ENCODE data around the gene ESR1.
A peak's percentile ranks its signal among the peaks of the same experiment; 100 is the strongest.
"Not testable (repeated sequence)": the region's sequence is repeated elsewhere in the genome, so short reads cannot be mapped to it uniquely, and the experiment has no call there.

Gene ESR1

DNA sequence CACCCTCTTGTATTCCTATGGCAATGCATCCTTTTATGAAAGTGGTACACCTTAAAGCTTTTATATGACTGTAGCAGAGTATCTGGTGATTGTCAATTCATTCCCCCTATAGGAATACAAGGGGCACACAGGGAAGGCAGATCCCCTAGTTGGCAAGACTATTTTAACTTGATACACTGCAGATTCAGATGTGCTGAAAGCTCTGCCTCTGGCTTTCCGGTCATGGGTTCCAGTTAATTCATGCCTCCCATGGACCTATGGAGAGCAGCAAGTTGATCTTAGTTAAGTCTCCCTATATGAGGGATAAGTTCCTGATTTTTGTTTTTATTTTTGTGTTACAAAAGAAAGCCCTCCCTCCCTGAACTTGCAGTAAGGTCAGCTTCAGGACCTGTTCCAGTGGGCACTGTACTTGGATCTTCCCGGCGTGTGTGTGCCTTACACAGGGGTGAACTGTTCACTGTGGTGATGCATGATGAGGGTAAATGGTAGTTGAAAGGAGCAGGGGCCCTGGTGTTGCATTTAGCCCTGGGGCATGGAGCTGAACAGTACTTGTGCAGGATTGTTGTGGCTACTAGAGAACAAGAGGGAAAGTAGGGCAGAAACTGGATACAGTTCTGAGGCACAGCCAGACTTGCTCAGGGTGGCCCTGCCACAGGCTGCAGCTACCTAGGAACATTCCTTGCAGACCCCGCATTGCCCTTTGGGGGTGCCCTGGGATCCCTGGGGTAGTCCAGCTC is 292.1 kb downstream of the ESR1 start:
- DNase-seq: no peak

DNA sequence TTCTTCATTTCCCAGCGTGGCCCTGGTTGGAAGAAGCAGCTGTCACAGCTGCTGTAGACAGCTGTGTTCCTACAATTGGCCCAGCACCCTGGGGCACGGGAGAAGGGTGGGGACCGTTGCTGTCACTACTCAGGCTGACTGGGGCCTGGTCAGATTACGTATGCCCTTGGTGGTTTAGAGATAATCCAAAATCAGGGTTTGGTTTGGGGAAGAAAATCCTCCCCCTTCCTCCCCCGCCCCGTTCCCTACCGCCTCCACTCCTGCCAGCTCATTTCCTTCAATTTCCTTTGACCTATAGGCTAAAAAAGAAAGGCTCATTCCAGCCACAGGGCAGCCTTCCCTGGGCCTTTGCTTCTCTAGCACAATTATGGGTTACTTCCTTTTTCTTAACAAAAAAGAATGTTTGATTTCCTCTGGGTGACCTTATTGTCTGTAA is 292.7 kb downstream of the ESR1 start:
- DNase-seq: no peak

DNA sequence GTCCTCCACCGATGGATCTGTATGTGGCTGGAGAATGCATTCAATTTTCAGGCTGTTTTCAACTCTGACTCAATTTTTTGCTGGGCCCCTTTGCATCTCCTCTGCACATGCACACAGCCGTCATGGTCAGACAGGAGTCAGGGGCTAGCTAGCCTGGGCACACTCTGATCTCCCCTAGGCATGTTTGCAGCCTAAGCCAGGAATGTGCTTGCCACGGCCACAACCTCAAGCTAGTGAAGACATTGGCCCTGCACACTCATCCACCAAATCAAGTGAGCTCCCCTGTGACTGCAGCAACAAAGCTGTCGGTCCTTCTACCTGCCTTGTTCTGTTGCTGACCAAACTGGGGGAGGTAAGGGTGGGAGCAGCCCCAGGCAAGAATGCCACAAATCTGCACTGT is 300.5 kb downstream of the ESR1 start:
- no peak for DNase-seq

DNA sequence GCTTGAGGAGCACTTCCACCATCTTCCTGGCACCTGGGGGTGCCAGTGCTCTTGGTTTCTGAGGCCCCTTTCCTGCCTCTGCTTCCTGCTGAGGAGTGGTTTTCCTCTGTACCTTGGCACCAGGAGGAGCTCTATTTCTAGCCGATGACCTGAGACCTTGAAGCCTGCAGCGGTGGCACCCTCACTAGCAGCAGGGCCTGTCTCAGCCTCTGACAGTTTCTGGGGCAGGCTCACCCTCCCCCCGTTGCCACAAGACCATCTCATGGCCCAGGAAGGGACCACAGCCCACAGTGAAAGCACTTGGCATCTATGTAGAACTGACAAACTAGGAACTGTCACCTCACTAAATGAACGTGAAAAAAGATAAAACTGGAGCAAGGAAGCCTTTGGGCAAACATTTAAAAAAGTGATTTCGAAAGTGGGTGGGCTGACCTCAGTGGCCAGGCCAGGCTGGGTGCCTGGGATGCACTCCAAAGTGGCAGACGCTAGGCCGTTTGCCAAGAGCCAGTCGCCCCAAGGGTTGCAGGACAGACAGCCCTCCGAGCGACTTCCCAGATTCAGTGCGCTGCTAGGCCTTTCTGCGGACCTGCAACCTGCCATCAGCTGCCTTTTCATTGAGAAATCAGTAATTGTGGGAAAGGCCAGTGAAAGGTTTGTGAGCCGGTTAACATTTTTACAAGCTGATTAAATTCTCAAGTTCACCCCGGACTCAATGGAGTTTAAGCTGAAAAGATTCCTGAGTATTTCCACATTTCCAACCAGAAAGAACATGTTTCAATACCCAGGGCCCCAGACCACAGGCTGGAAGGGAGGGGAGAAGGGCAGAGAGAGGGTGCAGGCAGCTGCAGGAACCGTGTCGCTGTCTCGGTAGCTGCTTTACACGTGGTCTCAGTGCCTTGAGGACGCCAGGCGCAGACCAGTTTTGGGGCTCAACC is 303.7 kb downstream of the ESR1 start:
- no peak for DNase-seq

DNA sequence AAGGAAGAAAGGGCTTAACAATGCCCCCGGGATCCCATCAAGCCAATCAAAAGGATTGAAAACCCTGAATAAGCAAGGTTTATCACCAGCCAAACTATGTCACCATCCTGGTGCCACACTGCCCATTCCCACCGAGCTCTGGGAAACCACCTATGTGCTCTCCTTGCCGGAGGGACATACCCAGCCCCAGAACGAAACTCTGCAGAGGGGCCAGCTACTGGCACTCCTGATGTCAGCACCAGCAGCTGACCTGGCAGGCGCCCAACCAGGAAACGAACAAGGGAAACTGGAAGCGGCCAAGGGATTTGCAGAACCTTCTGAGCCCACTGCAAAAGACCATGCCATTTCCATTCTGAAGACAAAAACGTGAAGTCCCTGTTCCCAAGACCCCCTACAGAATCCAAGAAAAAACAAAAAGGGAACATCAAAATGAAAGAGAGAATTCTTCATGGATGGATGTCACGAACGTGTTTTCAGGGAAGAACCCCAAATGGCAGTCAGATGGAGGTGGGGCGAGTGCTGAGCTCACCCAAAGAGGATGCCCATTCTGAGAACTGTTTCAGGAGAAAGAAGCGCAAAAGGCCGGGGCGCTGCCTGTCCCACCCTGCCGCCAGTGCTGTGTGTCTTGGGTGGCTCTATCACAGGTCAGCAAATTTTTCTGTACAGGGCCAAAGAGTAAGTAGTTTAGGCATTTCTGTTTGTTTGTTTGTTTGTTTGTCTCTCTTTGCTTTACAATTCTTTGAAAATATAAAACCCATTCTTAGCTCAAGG is 305.2 kb downstream of the ESR1 start:
- DNase-seq: no peak

DNA sequence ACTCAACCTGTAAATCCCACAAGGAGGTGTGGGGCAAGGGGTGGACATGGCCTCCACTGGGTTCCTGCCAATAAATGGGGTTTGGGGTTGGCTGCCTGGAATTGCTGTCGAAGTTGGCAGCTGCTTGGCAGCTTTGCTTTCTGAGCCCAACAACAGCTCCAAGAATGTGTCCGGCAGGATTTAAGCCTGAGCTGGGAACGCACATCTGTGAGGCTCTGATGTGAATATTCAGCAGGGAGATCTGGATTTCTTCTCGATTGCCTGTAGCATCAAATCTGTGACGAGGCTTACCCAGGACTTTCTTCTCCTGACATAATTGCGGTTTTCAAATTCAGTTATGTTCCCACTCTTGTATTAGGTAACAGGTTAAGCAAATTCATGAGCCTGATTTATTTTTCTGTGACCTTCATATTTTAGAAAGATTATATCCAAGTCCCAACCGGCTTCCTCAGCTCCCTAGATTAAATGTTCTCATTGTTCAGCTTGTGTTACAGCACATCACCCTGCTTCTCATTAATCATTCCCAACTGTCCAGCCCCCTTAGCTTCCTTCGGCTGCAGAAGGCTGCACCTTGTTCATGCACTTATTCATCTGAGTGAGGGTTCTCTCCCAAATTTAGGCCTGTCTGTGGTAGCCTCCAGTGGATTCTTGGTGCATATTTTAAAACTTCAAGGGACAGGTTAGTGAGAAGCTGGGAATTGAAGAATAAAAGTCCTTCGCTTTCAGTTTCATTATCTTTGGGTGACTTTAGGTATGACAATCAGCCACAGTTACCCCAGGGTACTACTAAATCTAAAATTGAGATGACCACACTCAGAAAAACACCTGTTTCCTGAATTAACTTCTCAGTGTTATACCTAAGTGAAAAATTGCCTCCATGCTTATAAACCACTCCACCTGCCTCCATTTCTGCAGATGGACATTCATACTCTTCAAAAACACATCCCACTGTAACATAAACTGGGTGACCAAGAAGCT is 310.0 kb downstream of the ESR1 start:
- DNase-seq: no peak

DNA sequence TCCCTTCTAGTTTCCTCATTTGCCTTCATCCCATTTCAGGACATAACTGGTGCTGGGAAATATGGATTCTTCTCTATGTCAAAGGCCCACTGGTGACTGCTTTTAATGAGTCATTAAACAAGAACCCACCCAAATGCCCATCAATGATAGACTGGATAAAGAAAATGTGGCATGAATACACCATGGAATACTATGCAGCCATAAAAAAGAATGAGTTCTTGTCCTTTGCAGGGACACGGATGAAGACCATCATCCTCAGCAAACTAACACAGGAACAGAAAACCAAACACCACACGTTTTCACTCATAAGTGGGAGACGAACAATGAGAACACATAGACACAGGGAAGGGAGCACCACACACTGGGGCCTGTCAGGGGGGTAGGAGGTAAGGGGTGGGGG is 310.7 kb downstream of the ESR1 start:
- no peak for DNase-seq

DNA sequence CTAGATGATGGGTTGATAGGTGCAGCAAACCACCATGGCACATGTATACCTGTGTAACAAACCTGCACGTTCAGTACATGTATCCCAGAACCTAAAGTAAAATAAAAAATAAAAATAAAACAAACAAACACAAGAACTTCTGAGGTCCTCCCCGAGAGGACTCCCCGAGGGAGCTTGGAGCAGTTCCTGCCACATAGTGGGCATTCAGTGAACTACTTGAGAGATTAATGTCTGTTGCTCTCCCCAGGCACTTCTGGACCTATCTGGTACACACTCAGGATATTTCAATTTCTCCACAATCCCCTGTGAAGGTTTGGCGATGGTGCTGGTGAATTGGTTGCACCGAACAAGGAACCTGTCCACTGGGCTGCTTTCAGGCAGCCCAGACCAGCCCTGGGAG is 311.2 kb downstream of the ESR1 start:
- no peak for DNase-seq

DNA sequence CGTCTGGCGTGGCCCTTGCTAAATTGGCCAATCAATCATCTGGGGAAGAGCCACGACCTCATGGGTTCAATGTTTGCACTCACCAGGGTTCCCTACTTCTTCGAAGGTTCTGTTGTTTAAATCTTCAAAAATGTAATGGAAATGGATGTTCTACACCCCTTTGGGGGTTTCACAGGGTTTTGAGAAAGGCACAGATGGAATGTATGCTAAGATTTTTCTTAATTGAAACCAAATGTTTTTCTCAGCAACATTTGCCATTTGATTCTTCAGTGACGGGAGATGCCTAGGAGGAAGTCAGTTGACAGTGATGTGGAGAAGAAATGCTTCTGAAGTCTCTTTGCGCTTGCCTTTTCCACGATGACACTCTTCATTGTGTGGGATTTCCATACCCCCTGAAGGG is 312.3 kb downstream of the ESR1 start:
- no peak for DNase-seq

DNA sequence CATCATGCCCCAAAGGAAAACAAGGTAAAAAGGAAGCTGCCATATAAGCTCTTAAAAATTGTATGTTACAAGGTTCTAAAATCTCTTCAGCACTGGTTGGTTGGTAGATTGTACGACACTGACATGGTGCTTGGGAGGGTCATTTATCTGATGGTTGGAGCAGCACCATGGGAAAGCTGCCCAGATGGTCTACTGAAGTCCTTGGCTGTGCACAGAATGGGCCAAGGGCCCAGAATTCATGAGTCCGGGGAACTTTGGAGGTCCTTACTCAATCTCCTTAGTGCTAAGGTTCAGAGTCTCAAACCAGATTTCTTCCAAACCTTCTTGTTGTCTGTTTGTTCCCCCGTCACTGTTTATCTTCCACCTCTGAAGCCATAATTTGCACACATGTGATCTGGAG is 314.4 kb downstream of the ESR1 start:
- DNase-seq: no peak

DNA sequence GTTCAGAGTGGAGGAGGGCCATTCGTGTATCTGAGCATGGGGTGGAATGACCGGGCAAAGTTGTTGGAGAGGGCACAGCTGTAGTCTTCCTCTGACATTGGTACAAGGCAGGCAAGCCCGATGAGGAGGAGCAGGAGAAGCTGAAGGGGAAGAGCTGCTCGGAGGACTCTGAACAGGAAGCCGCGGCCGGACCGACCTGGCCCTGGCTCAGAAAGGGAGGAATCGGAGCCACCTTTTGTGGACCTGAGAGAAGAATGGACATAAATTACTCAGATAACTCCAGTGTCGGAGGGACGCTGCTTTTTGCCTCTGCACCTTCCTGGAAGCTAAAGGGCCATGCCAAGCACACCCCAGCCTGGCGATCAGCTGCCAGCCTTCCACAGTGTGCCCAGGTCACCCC is 315.0 kb downstream of the ESR1 start:
- no peak for DNase-seq

DNA sequence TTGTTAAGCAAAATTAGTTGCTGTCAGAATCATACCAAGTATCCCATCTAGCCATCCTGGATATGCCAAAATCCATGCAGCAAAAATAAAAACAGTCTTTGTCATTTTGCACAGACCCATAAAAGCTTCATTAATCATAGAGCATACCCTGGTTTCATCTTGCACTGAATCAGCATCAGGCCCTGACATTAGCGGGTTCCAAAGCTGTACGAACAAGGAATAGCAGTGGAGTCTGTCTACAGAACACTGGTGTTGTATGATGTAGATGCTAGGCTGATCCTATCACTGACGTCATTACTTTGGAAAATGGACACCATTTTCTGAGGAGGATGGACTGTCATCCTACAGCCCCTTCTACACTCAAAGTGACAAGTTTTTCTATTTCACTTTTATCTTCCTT is 315.6 kb downstream of the ESR1 start:
- DNase-seq: no peak

DNA sequence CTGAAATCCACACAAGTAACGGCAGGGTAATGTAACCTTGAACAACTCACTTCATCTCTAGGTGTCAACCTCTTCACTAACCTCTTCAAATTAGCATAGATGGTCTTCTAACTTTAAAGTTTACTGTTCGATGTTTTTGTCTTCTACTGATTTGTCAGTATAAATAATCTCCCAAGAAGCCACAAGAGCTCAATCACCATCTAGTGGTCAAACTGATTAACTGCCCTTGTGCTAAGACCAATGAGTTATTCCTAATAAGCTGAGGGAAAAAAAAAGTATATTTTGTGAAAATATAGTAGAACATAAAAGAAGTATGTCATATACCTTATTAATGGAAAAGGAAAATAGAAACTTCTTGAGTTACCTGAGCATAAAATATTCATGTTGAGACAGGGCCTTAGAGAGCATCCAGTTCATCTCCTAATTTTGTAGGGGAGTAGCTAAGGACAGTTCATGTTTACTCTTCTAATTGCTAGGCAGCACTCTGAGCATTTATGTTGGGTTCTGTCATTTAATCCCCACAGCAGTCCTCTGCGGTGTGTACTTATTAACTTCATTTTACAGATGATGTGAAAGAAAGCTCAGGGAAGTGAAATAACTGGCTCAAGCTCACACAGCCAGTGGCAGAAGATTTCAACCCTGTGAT is 317.1 kb downstream of the ESR1 start:
- DNase-seq: peak; percentile 1

DNA sequence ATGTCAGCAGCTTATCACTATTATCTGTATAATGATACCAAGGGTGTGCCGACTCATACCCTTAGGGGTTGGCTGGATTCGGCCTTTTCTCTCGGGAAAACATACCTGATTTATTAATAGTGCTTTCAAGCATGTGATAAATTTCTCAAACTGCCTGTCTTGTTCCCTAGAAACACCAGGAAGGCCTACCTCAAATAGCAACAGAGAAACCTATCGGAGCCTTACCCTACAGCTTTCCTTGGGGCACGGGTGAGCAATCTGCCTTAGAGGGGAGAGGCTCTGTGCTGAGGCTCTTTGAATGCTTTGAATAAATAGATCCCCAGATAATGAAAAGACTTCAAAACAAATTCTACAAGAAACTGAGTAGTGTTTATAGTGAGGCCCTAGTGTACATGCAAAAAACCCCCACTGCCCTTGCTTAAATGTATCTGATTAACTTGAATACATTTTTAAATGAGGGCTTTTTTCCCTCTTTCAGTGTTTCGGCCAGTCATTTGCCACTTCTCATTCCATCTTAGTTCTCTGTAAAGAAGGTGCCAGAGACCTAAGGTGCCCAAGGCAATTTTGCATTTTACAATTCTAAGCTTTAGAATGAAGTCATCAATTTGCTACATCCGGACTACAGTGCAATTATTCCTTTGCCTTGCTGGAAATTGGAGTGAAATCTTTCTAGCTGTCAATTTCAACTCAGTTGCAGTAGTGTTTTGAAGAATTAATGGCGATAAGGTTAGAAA is 320.1 kb downstream of the ESR1 start:
- no peak for DNase-seq

DNA sequence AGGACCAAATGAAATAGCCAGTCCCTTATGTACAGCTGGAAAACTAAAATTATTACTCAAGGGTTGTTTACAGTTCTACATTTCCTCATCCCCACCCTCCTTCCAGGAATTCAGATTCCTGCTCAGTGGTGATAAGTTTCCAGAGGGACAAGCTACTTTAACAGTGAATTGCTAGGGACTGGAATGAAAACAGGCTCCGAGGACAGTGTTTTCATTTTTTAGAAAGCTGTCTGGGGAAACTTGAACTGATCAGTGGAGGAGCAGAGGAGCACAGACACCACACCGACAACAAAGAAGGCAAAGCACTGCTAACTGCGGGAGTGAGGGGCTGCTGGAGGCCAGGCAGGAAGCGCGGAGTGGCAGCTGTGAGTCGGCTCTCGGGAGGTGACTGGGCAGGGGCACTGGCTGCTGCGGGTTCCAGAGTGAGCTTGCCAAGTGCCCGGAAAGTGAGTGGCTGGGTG is 322.2 kb downstream of the ESR1 start:
- DNase-seq: no peak

DNA sequence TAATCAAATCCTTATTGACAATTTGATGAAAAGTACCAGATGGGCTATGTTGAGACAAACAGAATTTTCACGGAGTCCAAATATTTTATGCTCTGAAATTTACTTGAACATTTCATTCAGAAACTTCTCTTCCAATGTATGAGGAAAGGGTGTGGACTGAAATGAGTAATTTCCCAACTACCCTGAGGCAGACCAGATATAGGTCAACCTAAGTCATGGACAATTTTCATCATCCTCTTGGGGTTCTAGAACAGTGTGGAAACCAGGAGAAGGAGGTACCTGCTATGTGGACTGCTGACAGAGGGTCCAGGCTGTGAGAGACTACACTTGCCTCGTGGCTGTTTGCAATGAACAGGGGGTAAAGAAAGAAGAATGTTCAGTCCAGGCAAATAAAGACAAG is 323.0 kb downstream of the ESR1 start:
- no peak for DNase-seq

DNA sequence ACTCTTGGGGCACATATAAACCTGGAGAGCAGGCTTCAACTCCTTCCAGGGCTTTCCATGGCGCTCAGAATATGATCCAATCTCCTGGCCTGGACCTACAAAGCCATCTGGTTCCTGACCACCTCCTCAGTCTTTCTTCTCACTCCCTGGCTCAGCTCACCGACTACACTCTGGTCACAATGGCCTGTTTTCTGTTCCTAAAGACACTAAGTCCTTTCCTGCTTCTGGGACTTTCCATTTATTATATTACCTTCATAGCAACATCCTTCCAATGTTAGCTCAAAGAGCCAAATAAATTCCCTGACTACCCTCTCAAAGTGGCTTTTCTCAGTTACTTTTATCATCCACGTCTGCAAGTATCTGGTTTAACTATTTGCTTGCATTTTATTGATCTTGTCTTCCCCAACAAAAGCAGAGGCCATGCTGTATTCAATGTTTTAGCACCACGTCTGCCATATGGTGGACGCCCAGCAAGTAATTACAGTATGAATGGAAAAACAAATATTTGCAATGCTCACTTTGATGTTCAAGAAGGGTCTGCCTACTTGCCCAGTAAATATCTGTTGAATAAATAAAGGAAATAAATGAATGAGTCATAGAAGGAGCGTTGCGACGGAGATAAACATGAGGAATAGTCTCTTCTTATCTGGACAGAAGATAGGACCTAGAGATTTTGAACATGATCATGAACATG is 328.4 kb downstream of the ESR1 start:
- DNase-seq: no peak

DNA sequence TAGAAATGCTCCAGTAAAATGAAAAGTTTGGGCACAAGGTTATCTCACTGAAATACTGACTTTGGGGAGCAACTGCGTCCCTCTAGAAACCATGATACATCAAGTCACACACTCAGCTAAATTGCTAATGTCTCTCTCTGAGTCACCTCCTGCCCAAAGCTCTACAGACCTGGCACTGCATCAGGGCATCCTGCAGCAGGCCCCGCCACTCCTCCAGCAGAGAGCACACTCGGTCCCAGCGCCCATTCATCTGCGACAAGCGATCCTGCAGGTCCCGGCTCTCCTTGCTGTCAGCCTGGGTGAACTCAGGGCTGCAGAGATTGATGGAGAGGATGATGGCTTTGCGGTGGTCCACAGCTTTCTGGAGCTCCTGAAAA is 329.0 kb downstream of the ESR1 start:
- no peak for DNase-seq

DNA sequence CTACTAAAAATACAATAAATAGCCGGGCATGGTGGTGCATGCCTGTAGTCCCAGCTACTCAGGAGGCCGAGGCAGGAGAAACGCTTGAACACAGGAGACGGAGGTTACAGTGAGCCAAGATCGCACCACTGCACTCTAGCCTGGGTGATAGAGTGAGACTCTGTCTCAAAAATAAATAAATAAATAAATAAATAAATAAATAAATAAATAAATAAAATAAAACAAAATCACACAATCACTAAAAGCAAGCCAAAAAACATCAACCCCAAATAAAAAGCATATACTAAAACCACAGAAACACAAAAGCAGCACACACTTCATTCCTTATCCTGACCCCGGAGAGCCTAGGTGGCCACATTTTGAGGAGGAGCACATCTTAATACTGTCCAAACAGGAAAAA is 330.9 kb downstream of the ESR1 start:
- DNase-seq: not testable (repeated sequence)

DNA sequence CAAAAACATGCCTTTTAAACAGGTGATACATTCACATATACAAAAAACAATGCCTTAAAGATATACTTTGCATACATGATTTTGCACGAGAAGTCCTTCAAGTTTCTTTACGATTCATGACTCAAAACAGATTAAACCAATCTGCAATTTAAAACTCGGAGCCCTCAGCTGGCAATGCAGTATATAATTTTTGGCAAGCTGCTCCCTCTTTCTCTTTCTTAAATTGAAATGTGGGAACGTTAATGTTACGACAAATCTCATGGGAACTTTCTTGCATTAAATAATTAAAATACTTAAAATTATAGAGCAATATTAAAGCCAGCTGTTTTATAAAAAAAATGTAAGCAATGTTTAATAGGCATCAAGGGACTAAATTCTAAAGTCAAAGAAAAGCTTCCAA is 334.6 kb downstream of the ESR1 start:
- DNase-seq: no peak

Measured in NCI-H1694 treated with DMSO at 0.1 percent for 48 hours (cell line).